ENCODE data around the gene DPEP1.

DNA sequence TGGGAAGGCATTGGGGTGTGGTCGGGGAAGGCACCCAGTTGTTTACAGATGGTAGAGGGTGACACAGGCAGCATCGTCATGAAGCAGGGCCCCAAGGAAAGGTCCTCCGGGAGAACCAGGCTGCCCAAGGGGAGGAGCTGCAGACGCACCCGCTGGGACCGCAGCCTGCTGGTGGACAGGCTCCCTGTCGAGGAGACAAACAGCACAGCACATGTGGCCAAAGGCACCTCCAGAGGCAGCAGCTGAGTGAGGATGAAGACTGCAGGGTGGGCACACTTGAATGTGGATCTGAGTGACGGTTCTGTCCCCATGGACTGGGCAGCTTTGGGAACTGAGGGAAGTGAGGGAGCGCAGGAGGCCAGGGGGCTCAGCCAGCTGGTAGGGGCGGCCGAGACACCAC, 31.7 kb downstream of the DPEP1 start:
- no peak for TF ChIP-seq POLR2A (IDR thresholded peaks at IDR 0.05; ENCODE audit: borderline replicate concordance, extremely low read depth, insufficient read depth, insufficient read length)
- no peak for TF ChIP-seq REST (IDR thresholded peaks at IDR 0.05; ENCODE audit: low read depth)
- TF ChIP-seq CTCF (IDR thresholded peaks at IDR 0.05 in 2 of 3, conservative IDR thresholded peaks at IDR 0.05 in 1 of 3; ENCODE audit: borderline replicate concordance in 1 of 3, insufficient read depth in 1 of 3, low read depth in 2 of 3, low read length in 2 of 3): no peak
- no peak for TF ChIP-seq ZBTB33 (IDR thresholded peaks at IDR 0.05; ENCODE audit: extremely low read depth, insufficient replicate concordance, low read length)
- TF ChIP-seq POLR2AphosphoS5 (IDR thresholded peaks at IDR 0.05; ENCODE audit: low read depth, low read length): no peak
- no peak for TF ChIP-seq RAD21 (IDR thresholded peaks at IDR 0.05; ENCODE audit: low read depth)
- TF ChIP-seq EZH2 (IDR thresholded peaks at IDR 0.05): no peak
- no peak for TF ChIP-seq SIN3A (IDR thresholded peaks at IDR 0.05; ENCODE audit: low read depth)
- TF ChIP-seq, protein P1, sequence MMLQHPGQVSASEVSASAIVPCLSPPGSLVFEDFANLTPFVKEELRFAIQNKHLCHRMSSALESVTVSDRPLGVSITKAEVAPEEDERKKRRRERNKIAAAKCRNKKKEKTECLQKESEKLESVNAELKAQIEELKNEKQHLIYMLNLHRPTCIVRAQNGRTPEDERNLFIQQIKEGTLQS (IDR thresholded peaks at IDR 0.05): no peak
- TF ChIP-seq EZH2phosphoT487 (IDR thresholded peaks at IDR 0.05; ENCODE audit: borderline replicate concordance): no peak
- TF ChIP-seq ZNF274 (IDR thresholded peaks at IDR 0.05; ENCODE audit: low read depth, low read length): no peak
- TF ChIP-seq, protein P2, sequence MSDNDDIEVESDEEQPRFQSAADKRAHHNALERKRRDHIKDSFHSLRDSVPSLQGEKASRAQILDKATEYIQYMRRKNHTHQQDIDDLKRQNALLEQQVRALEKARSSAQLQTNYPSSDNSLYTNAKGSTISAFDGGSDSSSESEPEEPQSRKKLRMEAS (IDR thresholded peaks at IDR 0.05): no peak
- no peak for TF ChIP-seq ZFX (IDR thresholded peaks at IDR 0.05)
- TF ChIP-seq JUND (IDR thresholded peaks at IDR 0.05): no peak
